T-helper 2 cell treated with Interferon-gamma antibody and Interleukin-4, amounts not matched to agents 5 μg/mL and 100 μg/mL, for 36 hours (primary cell): ENCODE measurements around the gene CAPN1.
A peak's percentile ranks its signal among the peaks of the same experiment; 100 is the strongest.

Experiments
- DNase-seq: peaks from one replicate; pipeline ENCODE4 v3.0.0; 2021; ENCODE audit warnings: low spot score
- H3K27ac Mint-ChIP-seq: one replicate; pipeline ENCODE4 v1.8.0; 2021; ENCODE audit warnings: mild to moderate bottlenecking, mixed read lengths
- H3K27me3 Mint-ChIP-seq: one replicate; pipeline ENCODE4 v1.8.0; 2021; ENCODE audit warnings: low read depth, mixed read lengths
- H3K36me3 Mint-ChIP-seq: one replicate; pipeline ENCODE4 v1.8.0; 2021; ENCODE audit warnings: low read depth, mixed read lengths
- H3K4me1 Mint-ChIP-seq: one replicate; pipeline ENCODE4 v1.8.0; 2021; ENCODE audit warnings: low read depth, mixed read lengths
- H3K4me3 Mint-ChIP-seq: one replicate; pipeline ENCODE4 v1.8.0; 2022; ENCODE audit warnings: mild to moderate bottlenecking, moderate library complexity, mixed read lengths
- H3K9me3 Mint-ChIP-seq: one replicate; pipeline ENCODE4 v1.8.0; 2021; ENCODE audit warnings: mixed read lengths

CAPN1 gene

DNA sequence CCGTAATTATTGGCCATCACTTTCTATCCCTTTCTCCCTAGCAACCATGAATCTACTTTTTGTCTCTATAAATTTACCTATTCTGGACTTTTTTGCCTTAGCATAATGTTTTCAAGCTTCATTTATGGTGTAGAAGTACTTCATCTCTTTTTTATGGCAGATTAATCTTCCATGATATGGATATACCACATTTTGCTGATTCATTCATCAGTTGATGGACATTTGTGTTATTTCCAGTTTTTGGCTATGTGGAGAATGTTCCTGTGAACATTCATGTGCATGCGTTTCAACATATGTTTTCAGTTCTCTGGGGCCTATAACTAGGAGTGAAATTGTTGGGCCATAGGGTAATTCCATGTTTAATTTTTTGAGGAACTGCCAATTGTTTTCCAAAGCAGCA is 12.8 kb downstream of the CAPN1 start:
- Mint-ChIP-seq H3K4me1 (peaks cover 7% of the 10 kb centered on the region), H3K27me3 (no peaks in the 10 kb centered on the region), H3K9me3 (no peaks in the 10 kb centered on the region), H3K4me3 (no peak overlapping the region), H3K36me3 (peaks cover 38% of the 10 kb centered on the region), H3K27ac (no peak overlapping the region)
- no peak for DNase-seq

DNA sequence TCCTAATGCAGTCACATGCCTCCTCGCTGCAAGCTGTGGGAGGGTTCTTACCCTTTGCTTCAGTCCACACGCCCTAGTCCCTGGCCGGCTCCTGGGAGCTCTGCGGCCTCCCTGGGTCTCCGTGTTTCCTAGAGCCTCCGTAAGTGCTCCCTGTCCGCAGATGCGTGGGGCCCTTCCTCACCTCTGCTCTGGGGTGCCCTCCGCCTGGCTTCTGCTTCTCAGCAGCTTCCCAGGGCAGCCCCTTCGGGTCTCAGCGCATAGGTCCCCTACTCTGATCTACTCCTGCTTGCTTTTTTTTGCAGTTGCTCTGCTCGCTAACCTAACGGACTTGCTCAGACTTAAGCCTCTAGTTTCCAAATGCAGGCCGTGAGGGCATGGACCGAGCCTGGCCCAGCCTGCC is 22.4 kb downstream of the CAPN1 start:
- Mint-ChIP-seq H3K36me3 (peaks cover 24% of the 10 kb centered on the region), H3K4me3 (no peak overlapping the region), H3K27ac (no peak overlapping the region), H3K9me3 (no peaks in the 10 kb centered on the region), H3K4me1 (peaks cover 3% of the 10 kb centered on the region), H3K27me3 (no peaks in the 10 kb centered on the region)
- no peak for DNase-seq

DNA sequence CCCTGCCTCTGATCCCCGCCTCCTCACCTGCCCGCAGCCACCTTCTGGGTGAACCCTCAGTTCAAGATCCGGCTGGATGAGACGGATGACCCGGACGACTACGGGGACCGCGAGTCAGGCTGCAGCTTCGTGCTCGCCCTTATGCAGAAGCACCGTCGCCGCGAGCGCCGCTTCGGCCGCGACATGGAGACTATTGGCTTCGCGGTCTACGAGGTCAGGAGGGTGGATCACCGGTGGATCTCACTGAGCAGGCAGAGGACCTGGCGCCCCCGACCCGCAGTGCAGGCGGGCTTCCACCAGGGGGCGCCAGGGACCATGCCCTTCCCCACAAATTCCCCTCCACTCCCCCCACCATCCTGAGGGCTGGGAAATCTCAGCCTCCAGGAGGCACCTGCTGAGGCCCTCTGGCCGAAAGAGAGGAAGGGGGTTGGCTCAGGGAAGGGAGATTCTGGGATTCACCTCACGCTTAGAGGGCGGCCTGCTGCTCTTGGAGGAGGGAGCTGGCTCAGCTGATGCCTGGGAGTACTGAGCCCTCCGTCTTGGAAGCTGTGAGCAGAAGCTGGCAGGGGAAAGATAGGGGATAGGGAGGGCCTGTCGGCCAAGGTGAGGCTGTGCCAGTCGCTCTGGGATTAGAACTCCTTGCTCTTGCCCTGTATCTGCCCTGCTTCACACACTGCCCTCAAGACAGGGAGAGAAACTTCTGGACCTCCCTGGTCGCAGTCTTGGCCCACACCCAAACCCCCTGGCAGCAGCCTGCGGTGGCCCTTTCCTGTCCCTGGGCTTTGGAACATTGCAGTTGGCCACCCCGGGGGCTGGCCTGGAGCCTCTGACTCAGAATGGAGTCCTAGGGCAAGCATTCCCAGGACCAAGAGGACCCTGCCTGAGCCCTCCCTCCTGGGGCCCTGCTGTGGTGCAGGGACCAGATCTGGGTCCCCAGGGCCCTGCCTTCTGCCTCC is 23.2 kb downstream of the CAPN1 start:
- H3K27me3 Mint-ChIP-seq: no peaks in the 10 kb centered on the region
- H3K9me3 Mint-ChIP-seq: no peaks in the 10 kb centered on the region
- no peak for DNase-seq
- peaks cover 29% of the 10 kb centered on the region for H3K36me3 Mint-ChIP-seq
- H3K27ac Mint-ChIP-seq: no peak overlapping the region
- peaks cover 3% of the 10 kb centered on the region for H3K4me1 Mint-ChIP-seq
- H3K4me3 Mint-ChIP-seq: no peak overlapping the region

DNA sequence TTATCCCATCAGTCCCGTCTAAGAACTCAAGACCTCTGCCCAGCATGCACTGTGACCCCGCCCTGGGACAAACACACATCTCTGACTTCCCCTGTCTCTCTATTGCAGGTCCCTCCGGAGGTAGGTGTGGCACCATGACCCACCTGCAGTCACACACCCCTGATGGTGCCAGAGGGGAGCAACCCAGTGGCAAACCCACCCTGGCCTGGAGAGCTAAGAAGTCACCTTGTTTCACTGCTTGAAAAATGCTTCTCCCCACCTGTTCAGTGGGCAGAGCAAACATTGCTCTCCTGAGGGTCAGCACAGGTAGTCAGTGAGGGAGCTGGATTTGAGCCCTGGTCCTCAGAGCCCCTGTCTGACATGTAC is 23.9 kb downstream of the CAPN1 start:
- Mint-ChIP-seq H3K4me1 (peaks cover 3% of the 10 kb centered on the region), H3K9me3 (no peaks in the 10 kb centered on the region), H3K4me3 (no peak overlapping the region), H3K36me3 (peaks cover 28% of the 10 kb centered on the region), H3K27me3 (no peaks in the 10 kb centered on the region), H3K27ac (no peak overlapping the region)
- DNase-seq: no peak

DNA sequence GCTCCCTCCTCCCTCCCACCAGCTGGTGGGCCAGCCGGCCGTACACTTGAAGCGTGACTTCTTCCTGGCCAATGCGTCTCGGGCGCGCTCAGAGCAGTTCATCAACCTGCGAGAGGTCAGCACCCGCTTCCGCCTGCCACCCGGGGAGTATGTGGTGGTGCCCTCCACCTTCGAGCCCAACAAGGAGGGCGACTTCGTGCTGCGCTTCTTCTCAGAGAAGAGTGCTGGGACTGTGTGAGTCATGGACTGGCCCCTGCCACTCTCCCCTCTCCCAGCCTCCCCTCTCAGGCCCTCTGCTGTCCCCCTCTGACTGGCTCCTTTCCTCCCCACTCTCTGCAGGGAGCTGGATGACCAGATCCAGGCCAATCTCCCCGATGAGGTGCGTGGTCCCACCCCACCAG is 24.7 kb downstream of the CAPN1 start:
- Mint-ChIP-seq H3K27me3 (no peaks in the 10 kb centered on the region), H3K4me1 (peaks cover 3% of the 10 kb centered on the region), H3K4me3 (no peak overlapping the region), H3K36me3 (peaks cover 27% of the 10 kb centered on the region), H3K9me3 (no peaks in the 10 kb centered on the region), H3K27ac (no peak overlapping the region)
- no peak for DNase-seq

DNA sequence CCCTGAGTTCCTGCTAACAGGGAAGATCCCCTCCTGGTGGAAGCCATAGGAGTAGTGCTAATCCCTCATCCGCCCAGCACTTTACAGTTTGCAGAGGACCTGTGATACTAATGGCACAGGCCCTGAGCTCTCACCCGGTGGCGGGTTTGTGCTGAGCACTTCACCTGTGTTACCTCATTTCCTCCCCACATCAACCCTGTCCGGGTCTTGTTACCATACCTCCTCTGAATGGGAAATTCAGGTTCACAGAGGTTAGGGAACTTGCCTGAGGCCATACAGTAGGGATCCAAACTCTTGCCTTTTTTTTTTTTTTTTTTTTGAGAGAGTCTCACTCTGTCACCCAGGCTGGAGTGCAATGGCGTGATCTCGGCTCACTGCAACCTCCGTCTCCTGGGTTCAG is 25.2 kb downstream of the CAPN1 start:
- no peaks in the 10 kb centered on the region for H3K27me3 Mint-ChIP-seq
- H3K27ac Mint-ChIP-seq: no peak overlapping the region
- no peaks in the 10 kb centered on the region for H3K9me3 Mint-ChIP-seq
- H3K4me1 Mint-ChIP-seq: peaks cover 3% of the 10 kb centered on the region
- H3K4me3 Mint-ChIP-seq: no peak overlapping the region
- H3K36me3 Mint-ChIP-seq: peaks cover 27% of the 10 kb centered on the region
- DNase-seq: no peak

DNA sequence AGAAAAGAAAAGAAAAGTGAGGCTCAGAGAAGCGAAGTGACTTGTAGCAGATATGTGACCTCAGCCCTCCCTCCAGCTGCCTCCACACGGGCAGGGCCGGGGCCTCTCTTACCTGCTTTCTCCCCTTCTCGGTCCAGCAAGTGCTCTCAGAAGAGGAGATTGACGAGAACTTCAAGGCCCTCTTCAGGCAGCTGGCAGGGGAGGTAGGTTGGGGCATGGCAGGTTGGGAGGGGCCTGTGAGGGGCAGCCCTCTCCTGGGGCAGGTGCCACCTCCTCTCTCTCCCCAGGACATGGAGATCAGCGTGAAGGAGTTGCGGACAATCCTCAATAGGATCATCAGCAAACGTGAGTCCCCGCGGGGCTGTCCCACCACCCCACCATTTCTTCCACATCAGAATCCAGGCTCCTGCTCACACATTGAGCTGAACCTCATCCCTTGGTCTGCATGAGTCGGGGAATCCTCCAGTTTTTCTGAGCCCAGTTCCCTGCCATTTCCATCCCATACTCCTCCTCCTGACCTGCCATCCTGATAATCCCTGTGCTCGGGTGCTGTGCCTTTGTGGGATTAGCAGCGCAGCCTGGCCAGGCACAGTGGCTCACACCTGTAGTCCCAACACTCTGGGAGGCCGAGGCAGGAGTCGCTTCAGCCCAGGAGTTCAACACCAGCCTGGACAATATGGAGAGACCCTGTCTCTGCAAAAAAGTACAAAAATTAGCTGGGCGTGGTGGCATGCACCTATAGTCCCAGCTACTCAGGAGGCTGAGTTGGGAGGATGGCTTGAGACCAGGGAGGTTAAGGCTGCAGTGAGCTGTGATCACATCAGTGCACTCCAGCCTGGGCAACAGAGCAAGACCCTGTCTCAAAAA is 26.4 kb downstream of the CAPN1 start:
- Mint-ChIP-seq H3K9me3 (no peaks in the 10 kb centered on the region), H3K27ac (no peak overlapping the region), H3K4me1 (peaks cover 4% of the 10 kb centered on the region), H3K27me3 (no peaks in the 10 kb centered on the region), H3K4me3 (no peak overlapping the region), H3K36me3 (peaks cover 27% of the 10 kb centered on the region)
- DNase-seq: no peak

DNA sequence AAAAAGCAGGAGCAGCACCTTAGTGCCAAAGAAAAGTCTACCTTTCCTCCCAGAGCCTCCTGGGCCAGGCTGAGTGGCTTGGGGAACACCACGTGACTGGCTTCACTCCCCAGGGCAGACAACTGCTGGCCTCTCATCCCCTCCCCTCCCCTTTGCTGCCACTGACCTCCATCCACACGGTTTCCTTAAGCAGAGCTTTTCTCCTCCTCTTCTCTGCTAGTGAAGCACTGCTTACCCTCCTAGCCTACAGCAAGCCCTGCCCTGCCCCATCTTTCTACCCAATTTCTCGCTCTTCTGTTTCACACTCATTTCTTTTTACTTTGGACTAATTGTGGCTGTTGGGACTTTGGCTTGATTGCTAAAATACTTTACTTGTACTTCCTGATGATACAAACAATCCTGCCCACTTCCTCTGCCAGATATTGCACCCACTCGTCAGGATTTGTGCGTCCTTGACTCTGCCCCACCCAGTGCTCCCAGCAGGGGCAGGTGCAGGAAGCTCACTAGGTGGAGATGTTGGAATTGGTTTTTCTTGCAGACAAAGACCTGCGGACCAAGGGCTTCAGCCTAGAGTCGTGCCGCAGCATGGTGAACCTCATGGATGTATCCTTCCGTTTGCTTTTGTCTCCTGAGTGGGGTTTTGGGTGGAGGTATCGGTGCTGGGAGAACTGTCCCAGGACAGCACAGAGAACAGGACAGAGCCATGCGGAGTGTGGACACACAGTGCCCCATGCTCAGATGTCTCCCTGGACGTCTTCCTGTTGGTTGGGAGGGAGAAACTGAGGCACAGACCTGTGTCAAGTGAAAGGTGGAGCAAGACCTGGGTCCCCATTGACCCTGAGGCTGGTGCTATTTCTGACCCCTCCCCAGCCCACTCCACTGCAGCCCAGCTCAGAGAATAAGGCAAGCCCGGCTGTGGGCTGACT is 27.3 kb downstream of the CAPN1 start:
- Mint-ChIP-seq H3K4me3 (no peak overlapping the region), H3K9me3 (no peaks in the 10 kb centered on the region), H3K27me3 (no peaks in the 10 kb centered on the region), H3K27ac (peak overlapping the region; percentile 59), H3K36me3 (peaks cover 27% of the 10 kb centered on the region), H3K4me1 (peaks cover 8% of the 10 kb centered on the region)
- DNase-seq: no peak

DNA sequence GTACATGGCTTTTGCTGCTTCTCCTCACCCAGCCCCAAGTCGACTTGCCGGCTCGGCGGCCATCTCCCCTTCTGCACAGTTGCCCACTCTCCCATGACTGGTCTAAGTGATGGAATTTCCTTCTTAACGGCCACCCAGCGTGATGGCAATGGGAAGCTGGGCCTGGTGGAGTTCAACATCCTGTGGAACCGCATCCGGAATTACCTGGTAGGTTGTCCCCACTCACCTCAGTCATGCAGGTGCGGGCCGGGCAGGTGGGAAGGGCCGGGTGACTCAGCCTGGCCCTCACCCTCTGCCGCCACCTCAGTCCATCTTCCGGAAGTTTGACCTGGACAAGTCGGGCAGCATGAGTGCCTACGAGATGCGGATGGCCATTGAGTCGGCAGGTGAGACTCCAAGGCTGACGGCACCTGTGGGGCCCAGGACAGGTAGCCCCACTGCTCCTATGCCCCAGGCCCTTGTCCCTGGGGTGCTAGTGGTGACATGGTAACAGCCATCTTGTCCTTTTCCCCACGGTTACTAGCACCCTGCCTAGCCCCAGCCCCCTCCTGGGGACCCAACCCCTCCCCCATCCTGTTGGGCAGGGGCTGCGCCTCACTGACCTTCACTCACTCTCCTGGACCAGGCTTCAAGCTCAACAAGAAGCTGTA is 28.1 kb downstream of the CAPN1 start:
- H3K9me3 Mint-ChIP-seq: no peaks in the 10 kb centered on the region
- peaks cover 23% of the 10 kb centered on the region for H3K36me3 Mint-ChIP-seq
- no peak overlapping the region for H3K4me3 Mint-ChIP-seq
- H3K27me3 Mint-ChIP-seq: no peaks in the 10 kb centered on the region
- H3K4me1 Mint-ChIP-seq: peaks cover 11% of the 10 kb centered on the region
- no peak for DNase-seq
- no peak overlapping the region for H3K27ac Mint-ChIP-seq

DNA sequence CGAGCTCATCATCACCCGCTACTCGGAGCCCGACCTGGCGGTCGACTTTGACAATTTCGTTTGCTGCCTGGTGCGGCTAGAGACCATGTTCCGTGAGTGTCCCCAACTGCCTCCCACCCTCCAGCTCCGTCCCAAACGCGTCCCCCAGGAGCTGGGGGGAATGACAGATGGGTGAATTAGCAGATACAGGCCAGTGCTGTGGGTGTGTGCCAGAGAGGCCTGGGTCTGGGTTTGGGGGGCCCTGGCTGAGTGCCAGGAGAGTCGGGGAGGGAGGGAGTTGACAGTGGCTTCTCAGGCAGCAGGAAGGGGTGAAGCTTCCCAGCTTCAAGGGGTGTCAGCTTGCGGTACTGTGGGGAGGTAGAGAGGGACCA is 28.6 kb downstream of the CAPN1 start:
- peaks cover 21% of the 10 kb centered on the region for H3K36me3 Mint-ChIP-seq
- no peak for DNase-seq
- no peak overlapping the region for H3K27ac Mint-ChIP-seq
- H3K9me3 Mint-ChIP-seq: no peaks in the 10 kb centered on the region
- H3K27me3 Mint-ChIP-seq: no peaks in the 10 kb centered on the region
- peaks cover 12% of the 10 kb centered on the region for H3K4me1 Mint-ChIP-seq
- no peak overlapping the region for H3K4me3 Mint-ChIP-seq

DNA sequence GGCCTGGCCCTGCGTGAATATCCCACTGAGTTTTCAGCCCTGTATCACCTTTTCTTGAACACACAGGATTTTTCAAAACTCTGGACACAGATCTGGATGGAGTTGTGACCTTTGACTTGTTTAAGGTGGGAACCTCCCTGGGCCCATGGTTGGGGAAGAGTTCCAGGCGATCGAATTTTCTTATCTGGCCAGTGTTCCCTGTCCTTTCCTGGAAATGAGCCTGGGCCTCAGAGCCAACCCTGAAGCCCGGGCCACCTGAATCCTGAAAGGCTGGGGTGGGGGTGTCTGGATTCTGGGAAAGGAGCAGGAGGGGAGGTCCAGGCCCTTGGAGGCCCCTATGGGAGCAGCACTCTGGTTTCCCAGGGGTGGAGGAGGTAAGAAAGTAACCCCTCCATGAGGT is 29.0 kb downstream of the CAPN1 start:
- H3K27ac Mint-ChIP-seq: no peak overlapping the region
- DNase-seq: no peak
- H3K4me1 Mint-ChIP-seq: peaks cover 14% of the 10 kb centered on the region
- no peaks in the 10 kb centered on the region for H3K27me3 Mint-ChIP-seq
- peaks cover 18% of the 10 kb centered on the region for H3K36me3 Mint-ChIP-seq
- H3K4me3 Mint-ChIP-seq: no peak overlapping the region
- no peaks in the 10 kb centered on the region for H3K9me3 Mint-ChIP-seq

DNA sequence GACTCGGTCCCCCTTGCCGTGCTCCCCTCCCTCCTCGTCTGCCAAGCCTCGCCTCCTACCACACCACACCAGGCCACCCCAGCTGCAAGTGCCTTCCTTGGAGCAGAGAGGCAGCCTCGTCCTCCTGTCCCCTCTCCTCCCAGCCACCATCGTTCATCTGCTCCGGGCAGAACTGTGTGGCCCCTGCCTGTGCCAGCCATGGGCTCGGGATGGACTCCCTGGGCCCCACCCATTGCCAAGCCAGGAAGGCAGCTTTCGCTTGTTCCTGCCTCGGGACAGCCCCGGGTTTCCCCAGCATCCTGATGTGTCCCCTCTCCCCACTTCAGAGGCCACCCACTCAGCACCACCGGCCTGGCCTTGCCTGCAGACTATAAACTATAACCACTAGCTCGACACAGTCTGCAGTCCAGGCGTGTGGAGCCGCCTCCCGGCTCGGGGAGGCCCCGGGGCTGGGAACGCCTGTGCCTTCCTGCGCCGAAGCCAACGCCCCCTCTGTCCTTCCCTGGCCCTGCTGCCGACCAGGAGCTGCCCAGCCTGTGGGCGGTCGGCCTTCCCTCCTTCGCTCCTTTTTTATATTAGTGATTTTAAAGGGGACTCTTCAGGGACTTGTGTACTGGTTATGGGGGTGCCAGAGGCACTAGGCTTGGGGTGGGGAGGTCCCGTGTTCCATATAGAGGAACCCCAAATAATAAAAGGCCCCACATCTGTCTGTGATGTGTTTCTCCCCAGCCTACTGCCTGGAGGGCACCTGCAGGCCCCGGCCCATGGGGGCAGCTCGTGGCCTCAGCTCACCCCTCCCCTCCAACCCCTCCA is 29.8 kb downstream of the CAPN1 start:
- Mint-ChIP-seq H3K4me3 (no peak overlapping the region), H3K36me3 (peaks cover 13% of the 10 kb centered on the region), H3K4me1 (peaks cover 14% of the 10 kb centered on the region), H3K27ac (no peak overlapping the region), H3K9me3 (no peaks in the 10 kb centered on the region), H3K27me3 (no peaks in the 10 kb centered on the region)
- DNase-seq: no peak
